Endodermal cell (in vitro differentiated cells): ENCODE results near the gene DDX52. TPM values are rescaled to one million over a fixed set of nuclear protein-coding genes. Genes with fewer than 3 reads are reported as not detected.

Experiments used
- DNase-seq: peaks from one replicate; pipeline ENCODE4 v3.0.0-alpha.2; 2017
- H3K27ac ChIP-seq: 2 replicates; pipeline ENCODE4 v1.5.1; 2013; ENCODE audit warnings: mild to moderate bottlenecking, low read depth, low read length, moderate library complexity
- H3K27me3 ChIP-seq: 2 replicates; pipeline ENCODE4 v1.6.1; 2013; ENCODE audit warnings: mild to moderate bottlenecking, low read length, moderate library complexity; ENCODE audit not compliant: insufficient read depth, control insufficient read depth, poor library complexity, severe bottlenecking
- H3K36me3 ChIP-seq: 2 replicates; pipeline ENCODE4 v1.7.0; 2013; ENCODE audit warnings: mild to moderate bottlenecking, low read length, moderate library complexity; ENCODE audit not compliant: control insufficient read depth, insufficient read depth
- H3K4me1 ChIP-seq: one replicate; pipeline ENCODE4 v1.7.0; 2013; ENCODE audit warnings: low read length; ENCODE audit not compliant: control insufficient read depth, insufficient read depth
- H3K4me3 ChIP-seq: 2 replicates; pipeline ENCODE4 v1.5.1; 2013; ENCODE audit warnings: mild to moderate bottlenecking, low read length, moderate library complexity
- H3K9ac ChIP-seq: 2 replicates; pipeline ENCODE4 v1.6.1; 2013; ENCODE audit warnings: mild to moderate bottlenecking, low read length, moderate library complexity; ENCODE audit not compliant: poor library complexity, severe bottlenecking; ENCODE audit errors: extremely low read depth
- H3K9me3 ChIP-seq: 2 replicates; pipeline ENCODE4 v1.6.1; 2013; ENCODE audit warnings: mild to moderate bottlenecking, low read length, moderate library complexity; ENCODE audit not compliant: control insufficient read depth
- H3K27ac Mint-ChIP-seq: 2 replicates; pipeline ENCODE4 v1.8.0; 2020; ENCODE audit warnings: mixed read lengths
- H3K27me3 Mint-ChIP-seq: 2 replicates; pipeline ENCODE4 v1.8.0; 2021; ENCODE audit warnings: mild to moderate bottlenecking, mixed read lengths; ENCODE audit not compliant: insufficient read depth
- H3K36me3 Mint-ChIP-seq: 2 replicates; pipeline ENCODE4 v1.8.0; 2020; ENCODE audit warnings: low read depth, mixed read lengths
- H3K4me1 Mint-ChIP-seq: 2 replicates; pipeline ENCODE4 v1.8.0; 2020; ENCODE audit warnings: mixed read lengths
- H3K4me3 Mint-ChIP-seq: 2 replicates; pipeline ENCODE4 v1.8.0; 2020; ENCODE audit warnings: mild to moderate bottlenecking, moderate library complexity, mixed read lengths
- H3K9me3 Mint-ChIP-seq: 2 replicates; pipeline ENCODE4 v1.8.0; 2020; ENCODE audit warnings: mild to moderate bottlenecking, mixed read lengths
- CTCF ChIP-seq: fragments of 200-600 bp; sonication (generic); conservative IDR thresholded peaks from 2 replicates; pipeline ENCODE4 v1.5.0; 2021; ENCODE audit warnings: antibody characterized with exemption, mild to moderate bottlenecking
- WGBS, 2 experiments: methylation state at CpG; one replicate each; pipeline versions ENCODE4 v1.1.5 to v1.1.7; 2013; ENCODE audit warnings: missing lambda C conversion rate in 2 of 2, mixed read lengths in 1 of 2; ENCODE audit not compliant: insufficient coverage in 1 of 2, insufficient read length in 1 of 2; 5-methylcytosine and 5-hydroxymethylcytosine counted together
- total RNA-seq, 2 donors: library from RNA; stranded (reverse); fragmentation: NEBNext Ultra II Directional in 1 of 2; extraction: Animal tissue kit (Norgen Biotek cat#: 25700) in 1 of 2; gene quantifications; 2 replicates in 1 of 2; 3 replicates in 1 of 2; pipeline ENCODE4 v1.2.1, GENCODE V29; 2021

Gene DDX52
- total RNA-seq, 2 donors from 2014 or later, result 51.5 to 63.3 TPM

- Mint-ChIP-seq H3K4me3 (no peak overlapping the region), H3K27me3 (no peaks in the 10 kb centered on the region), H3K9me3 (no peaks in the 10 kb centered on the region), H3K4me1 (peaks cover 2% of the 10 kb centered on the region), H3K36me3 (no peaks in the 10 kb centered on the region), H3K27ac (no peak overlapping the region)
- 83 to 93% methylated on average over 1 of the region's 1 CpG for WGBS, 2 experiments
- H3K4me3 ChIP-seq, result no peak overlapping the region
- no peaks in the 10 kb centered on the region for H3K36me3 ChIP-seq
- TF ChIP-seq CTCF, result no peak
- H3K9me3 ChIP-seq, result no peaks in the 10 kb centered on the region
- H3K9ac ChIP-seq, result no peak overlapping the region
- DNase-seq, result no peak
- H3K4me1 ChIP-seq, result no peaks in the 10 kb centered on the region
- no peaks in the 10 kb centered on the region for H3K27me3 ChIP-seq
- no peak overlapping the region for H3K27ac ChIP-seq
These were observed 14.0 kb upstream of the DDX52 start for GRCh38 chr17:37657202-37657601.

GRCh38 chr17:37651849-37652248, 8.6 kb upstream of the DDX52 start:
- WGBS, 2 experiments, result 79 to 87% methylated on average over 2 of the region's 2 CpGs
- Mint-ChIP-seq H3K27ac (no peak overlapping the region), H3K27me3 (peaks cover 20% of the 10 kb centered on the region), H3K36me3 (no peaks in the 10 kb centered on the region), H3K4me3 (no peak overlapping the region), H3K9me3 (no peaks in the 10 kb centered on the region), H3K4me1 (peaks cover 2% of the 10 kb centered on the region)
- Histone ChIP-seq H3K4me3 (no peak overlapping the region), H3K27me3 (peaks cover 22% of the 10 kb centered on the region), H3K9ac (no peak overlapping the region), H3K4me1 (no peaks in the 10 kb centered on the region), H3K9me3 (no peaks in the 10 kb centered on the region), H3K36me3 (no peaks in the 10 kb centered on the region), H3K27ac (no peak overlapping the region)
- no peak for TF ChIP-seq CTCF
- no peak for DNase-seq

- Histone ChIP-seq H3K36me3 (no peaks in the 10 kb centered on the region), H3K4me1 (no peaks in the 10 kb centered on the region), H3K27me3 (peaks cover 35% of the 10 kb centered on the region), H3K9me3 (no peaks in the 10 kb centered on the region), H3K27ac (no peak overlapping the region), H3K9ac (no peak overlapping the region), H3K4me3 (no peak overlapping the region)
- 8 to 53% methylated on average over 3 to 6 of the region's 6 CpGs for WGBS, 2 experiments
- Mint-ChIP-seq H3K27ac (no peak overlapping the region), H3K4me3 (no peak overlapping the region), H3K36me3 (no peaks in the 10 kb centered on the region), H3K27me3 (peaks cover 32% of the 10 kb centered on the region), H3K4me1 (peaks cover 2% of the 10 kb centered on the region), H3K9me3 (no peaks in the 10 kb centered on the region)
- TF ChIP-seq CTCF, result peak; percentile 81
- DNase-seq, result peak; percentile 81
These were observed 7.3 kb upstream of the DDX52 start for GRCh38 chr17:37650419-37651003.
